ENCODE results near the gene PICK1. TPM values are rescaled to one million over a fixed set of nuclear protein-coding genes. Genes with fewer than 3 reads are reported as not detected.
A peak's percentile ranks its signal among the peaks of the same experiment; 100 is the strongest.

Gene PICK1
- total and polyA plus RNA-seq, 2 of the 8 experiments (the other 6 are each of a cell fraction or from before 2014, with no cell fraction given) = 20.4 to 22.9 TPM

- Histone ChIP-seq H3K36me3 (ENCODE audit: control insufficient read depth in 2 of 4, insufficient read depth in 4 of 4, low read length in 3 of 4) (no peaks in the 10 kb centered on the region), H2BK12ac (ENCODE audit: low read depth, low read length) (peak overlapping the region; percentile 39; the same call in 1 of the 2 replicates), H2BK5ac (ENCODE audit: low read depth, low read length) (no peak overlapping the region), H4K20me1 (replicated peaks in 1 of 2; ENCODE audit: control insufficient read depth in 1 of 2, insufficient read depth in 2 of 2, low read length in 2 of 2) (peaks cover 0 to 3% of the 10 kb centered on the region in 2 experiments), H3K4me3 (ENCODE audit: extremely low read depth in 1 of 4, insufficient read depth in 2 of 4, low read depth in 3 of 4, low read length in 4 of 4) (no peak overlapping the region), H3K4ac (replicated peaks; ENCODE audit: insufficient read length, low read depth, low read length) (no peak overlapping the region), H2BK20ac (ENCODE audit: low read length) (no peak overlapping the region), H4K5ac (ENCODE audit: insufficient read length, low read depth, low read length) (no peak overlapping the region), H3K23ac (ENCODE audit: insufficient read length) (no peak overlapping the region), H3K79me2 (ENCODE audit: control insufficient read depth in 1 of 2, insufficient read depth in 2 of 2, low read length in 2 of 2) (no peaks in the 10 kb centered on the region), H3K4me1 (replicated peaks in 1 of 4; ENCODE audit: control insufficient read depth in 3 of 4, insufficient read depth in 4 of 4, low read length in 3 of 4) (peaks cover 0 to 30% (median 17%) of the 10 kb centered on the region in 4 experiments; a peak in 6 of 7 replicates), H2AK5ac (ENCODE audit: low read depth, low read length) (no peak overlapping the region), H3K27ac (ENCODE audit: low read depth, low read length) (no peak overlapping the region), H3K18ac (ENCODE audit: extremely low read depth, low read length) (no peak overlapping the region), H3K27me3 (replicated peaks in 1 of 4; ENCODE audit: control insufficient read depth in 3 of 4, extremely low read depth in 1 of 4, insufficient read depth in 3 of 4, low read length in 3 of 4) (peaks cover 0 to 8% (median under 1%) of the 10 kb centered on the region in 4 experiments; a peak in 1 of 7 replicates), H2AFZ (ENCODE audit: low read length) (no peak overlapping the region), H3K14ac (ENCODE audit: insufficient read length) (no peak overlapping the region), H3K56ac (replicated peaks; ENCODE audit: insufficient read length, low read depth, low read length) (no peak overlapping the region), H3K9ac (replicated peaks in 1 of 4; ENCODE audit: extremely low read depth in 1 of 4, low read depth in 3 of 4, low read length in 3 of 4) (no peak overlapping the region), H2BK120ac (replicated peaks; ENCODE audit: low read depth, low read length) (no peak overlapping the region), H3K4me2 (ENCODE audit: insufficient read depth in 1 of 2, low read depth in 2 of 2, low read length in 2 of 2) (no peak overlapping the region), H3K9me3 (ENCODE audit: insufficient read depth in 2 of 2, low read depth in 1 of 2, low read length in 1 of 2) (no peaks in the 10 kb centered on the region), H2BK15ac (ENCODE audit: low read length) (peak overlapping the region; percentile 0; the same call in 1 of the 2 replicates), H4K8ac (ENCODE audit: extremely low read depth, insufficient read depth, low read length) (no peak overlapping the region), H4K91ac (replicated peaks; ENCODE audit: insufficient read length, low read length) (no peak overlapping the region), H3K79me1 (ENCODE audit: low read depth, low read length) (no peaks in the 10 kb centered on the region), H3K23me2 (ENCODE audit: low read depth, low read length) (peaks cover 3% of the 10 kb centered on the region; the same call in 1 of the 2 replicates)
- no peak for TF ChIP-seq E2F6 (IDR thresholded peaks at IDR 0.05)
- TF ChIP-seq BRCA1 (IDR thresholded peaks at IDR 0.05; ENCODE audit: low read depth, low read length) = no peak
- no peak for TF ChIP-seq CTBP2 (IDR thresholded peaks at IDR 0.05; ENCODE audit: borderline replicate concordance, insufficient read depth, insufficient read length, low read length)
- TF ChIP-seq JUN (IDR thresholded peaks at IDR 0.05; ENCODE audit: low read depth, low read length) = no peak
- no peak for TF ChIP-seq RNF2 (IDR thresholded peaks at IDR 0.05; ENCODE audit: borderline replicate concordance, low read depth, low read length, missing control alignments, poor library complexity, severe bottlenecking)
- no peak for TF ChIP-seq SP4 (IDR thresholded peaks at IDR 0.05; ENCODE audit: low read length)
- no peak for TF ChIP-seq SIX5 (IDR thresholded peaks at IDR 0.05; ENCODE audit: low read depth, low read length)
- TF ChIP-seq RFX5 (IDR thresholded peaks at IDR 0.05; ENCODE audit: borderline replicate concordance, low read depth, low read length) = no peak
- TF ChIP-seq TAF1 (IDR thresholded peaks at IDR 0.05; ENCODE audit: low read depth, low read length) = no peak
- TF ChIP-seq JUND (IDR thresholded peaks at IDR 0.05; ENCODE audit: low read length) = no peak
- no peak for TF ChIP-seq NRF1 (IDR thresholded peaks at IDR 0.05; ENCODE audit: low read depth, low read length)
- no peak for TF ChIP-seq TAF7 (optimal IDR thresholded peaks at IDR 0.05; ENCODE audit: borderline replicate concordance, low read depth, low read length)
- ChIA-PET POLR2A (ENCODE audit: partially characterized antibody) (interaction anchor here (0.8 to 1.3 kb wide), 3 partner anchors 13 to 80 kb away, joined by 3 read pairs; partner anchors contain the start of gene BAIAP2L2), CTCF (ENCODE audit: partially characterized antibody) (interaction anchor here (0.6 to 2.3 kb wide), 7 partner anchors 9 to 538 kb away, joined by 3 to 8 read pairs (median 4); no protein-coding TSS in a partner anchor)
- DNase-seq (ENCODE audit: low read depth in 1 of 2, low spot score in 2 of 2) (no peak), FAIRE-seq (no peak)
- WGBS, 2 experiments (ENCODE audit: extremely low coverage in 1 of 2, insufficient coverage in 1 of 2, insufficient read length in 1 of 2, insufficient replicate concordance in 2 of 2, low coverage in 1 of 2, low lambda C conversion rate in 2 of 2, missing lambda C conversion rate in 1 of 2) = 85% methylated on average over 5 of the region's 5 CpGs; no CpG with 5 or more reads in 1 of the 2 experiments
Measured at GRCh38 chr22:38029901-38030300, 27.3 kb upstream of the PICK1 start.
